ENCODE data around the gene TXLNA.

The TXLNA gene

DNA sequence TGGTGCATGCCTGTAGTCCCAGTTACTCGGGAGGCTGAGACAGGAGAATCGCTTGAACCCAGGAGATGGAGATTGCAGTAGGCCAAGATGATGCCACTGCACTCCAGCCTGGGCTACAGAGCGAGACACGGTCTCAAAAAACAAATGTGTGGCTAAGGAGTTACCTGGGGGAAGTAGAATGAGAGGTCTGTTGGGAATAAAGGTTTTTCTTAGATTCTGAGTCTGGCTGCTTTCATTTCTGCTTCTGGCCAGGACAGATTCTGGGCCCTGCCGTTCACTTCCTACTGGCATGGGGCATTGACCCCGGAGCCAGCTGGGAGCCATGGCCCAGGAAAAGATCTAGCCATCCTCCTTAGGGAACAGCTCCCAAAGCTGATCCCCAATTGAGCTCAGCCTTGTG lies 29.0 kb downstream of the TXLNA start:
- TF ChIP-seq POU2F2 (IDR thresholded peaks at IDR 0.05; ENCODE audit: low read depth, low read length) (no peak), POLR2A (IDR thresholded peaks at IDR 0.05; ENCODE audit: low read depth, low read length) (no peak), SPI1 (IDR thresholded peaks at IDR 0.05; ENCODE audit: low read depth, low read length) (no peak; the same call in 1 of the 2 replicates), TAF1 (IDR thresholded peaks at IDR 0.05; ENCODE audit: low read depth, low read length) (no peak), POLR2AphosphoS5 (IDR thresholded peaks at IDR 0.05; ENCODE audit: low read depth, low read length) (no peak), PAX5 (IDR thresholded peaks at IDR 0.05; ENCODE audit: insufficient read depth, low read length, severe bottlenecking) (no peak)
- FAIRE-seq (no peak), DNase-seq (ENCODE audit: insufficient read length, low spot score) (no peak)

DNA sequence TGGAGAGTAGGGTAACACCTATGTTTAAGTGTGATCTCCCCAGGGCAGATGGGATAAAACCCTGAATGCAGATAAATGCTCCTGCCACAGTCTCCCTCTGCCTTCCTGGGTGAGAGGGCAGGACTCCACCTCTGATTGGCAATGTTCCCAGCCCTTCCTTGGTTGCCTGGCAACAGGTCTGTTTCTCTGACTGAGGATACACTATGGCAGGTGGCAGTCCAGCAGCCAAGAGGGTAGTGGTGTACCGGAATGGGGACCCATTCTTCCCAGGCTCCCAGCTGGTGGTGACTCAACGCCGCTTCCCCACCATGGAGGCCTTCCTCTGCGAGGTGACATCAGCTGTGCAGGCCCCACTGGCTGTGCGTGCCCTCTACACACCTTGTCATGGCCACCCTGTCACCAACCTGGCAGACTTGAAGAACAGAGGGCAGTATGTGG lies 29.4 kb downstream of the TXLNA start, which contains the start of gene DCDC2B:
Gene DCDC2B, plus strand, starts transcription at position 199 of the 438 bp plus-strand sequence. Its CDS starts 5 bp downstream, at position 204.
- DNase-seq (ENCODE audit: insufficient read length, low spot score) (no peak), FAIRE-seq (peak; percentile 20)
- TF ChIP-seq PAX5 (IDR thresholded peaks at IDR 0.05; ENCODE audit: insufficient read depth, low read length, severe bottlenecking): no peak
- no peak for TF ChIP-seq SPI1 (IDR thresholded peaks at IDR 0.05; ENCODE audit: low read depth, low read length)
- TF ChIP-seq TAF1 (IDR thresholded peaks at IDR 0.05; ENCODE audit: low read depth, low read length): no peak
- no peak for TF ChIP-seq POLR2A (IDR thresholded peaks at IDR 0.05; ENCODE audit: low read depth, low read length)
- no peak for TF ChIP-seq POLR2AphosphoS5 (IDR thresholded peaks at IDR 0.05; ENCODE audit: low read depth, low read length)
- no peak for TF ChIP-seq POU2F2 (IDR thresholded peaks at IDR 0.05; ENCODE audit: low read depth, low read length)

DNA sequence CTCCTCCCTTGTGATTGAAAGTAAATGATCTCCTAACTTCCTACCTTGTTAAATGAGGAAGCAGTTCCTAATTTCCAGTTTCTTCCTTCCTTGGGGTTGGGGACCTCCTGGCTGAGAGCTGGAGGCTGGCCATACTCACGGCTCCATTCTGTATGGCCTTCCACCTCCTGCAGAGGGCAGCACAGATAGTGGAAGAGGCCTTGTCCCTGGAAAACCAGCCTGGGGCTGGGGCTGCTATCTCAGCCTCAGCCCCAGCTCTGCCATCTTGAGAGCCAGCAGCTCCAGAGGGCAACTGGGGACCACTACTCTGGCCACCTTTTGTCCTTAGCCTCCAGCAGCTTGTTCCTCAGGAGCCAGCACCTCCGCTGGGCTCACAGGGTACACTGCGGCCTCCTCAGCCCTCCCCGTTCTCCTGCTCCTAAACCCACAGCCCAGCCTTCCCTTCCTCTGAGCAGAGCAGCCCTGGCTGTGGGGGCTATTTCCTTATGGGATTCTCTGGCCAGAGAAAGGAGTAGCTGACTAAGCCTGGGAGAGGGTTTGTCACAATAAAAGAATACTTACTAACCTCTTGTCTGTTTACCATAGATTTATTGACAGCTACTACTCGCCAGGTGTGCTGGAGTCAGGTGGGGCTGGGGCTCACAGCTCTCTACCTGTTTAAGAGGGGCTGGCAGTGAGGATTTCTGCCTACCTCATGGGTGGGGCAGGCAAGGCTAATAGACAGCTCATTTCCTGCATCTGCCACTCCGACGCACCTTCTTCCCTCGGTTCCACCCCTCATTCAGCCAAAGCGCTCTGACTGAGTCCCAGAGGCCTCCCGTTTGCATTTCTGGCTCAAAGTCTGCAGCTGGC lies 36.4 kb downstream of the TXLNA start:
- peak; percentile 56 for DNase-seq (ENCODE audit: insufficient read length, low spot score)
- FAIRE-seq: peak; percentile 81
- no peak for TF ChIP-seq SPI1 (IDR thresholded peaks at IDR 0.05; ENCODE audit: low read depth, low read length)
- no peak for TF ChIP-seq TAF1 (IDR thresholded peaks at IDR 0.05; ENCODE audit: low read depth, low read length)
- no peak for TF ChIP-seq POLR2A (IDR thresholded peaks at IDR 0.05; ENCODE audit: low read depth, low read length)
- no peak for TF ChIP-seq POU2F2 (IDR thresholded peaks at IDR 0.05; ENCODE audit: low read depth, low read length)
- no peak for TF ChIP-seq PAX5 (IDR thresholded peaks at IDR 0.05; ENCODE audit: insufficient read depth, low read length, severe bottlenecking)

DNA sequence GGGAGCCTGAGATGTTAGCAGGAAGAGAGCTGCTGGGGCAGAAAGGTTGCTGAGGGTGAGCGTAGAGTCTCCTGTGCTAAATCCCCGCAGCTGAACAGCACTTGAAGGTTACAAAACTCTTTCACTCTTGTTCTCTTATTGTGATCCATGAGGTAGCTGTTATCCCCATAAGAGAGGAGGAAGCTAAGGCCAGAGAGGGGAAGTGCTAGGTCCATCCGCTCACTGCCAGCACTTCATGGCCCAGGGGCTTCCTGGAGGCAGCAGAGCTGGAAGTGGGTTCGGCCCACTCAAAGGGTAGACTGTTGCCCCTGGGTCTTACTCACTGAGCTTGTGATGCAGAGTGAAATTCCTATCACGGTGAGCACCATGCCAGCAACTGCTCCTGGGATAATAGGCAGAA lies 37.1 kb downstream of the TXLNA start:
- TF ChIP-seq SPI1 (IDR thresholded peaks at IDR 0.05; ENCODE audit: low read depth, low read length): no peak
- TF ChIP-seq TAF1 (IDR thresholded peaks at IDR 0.05; ENCODE audit: low read depth, low read length): no peak
- no peak for TF ChIP-seq POLR2AphosphoS5 (IDR thresholded peaks at IDR 0.05; ENCODE audit: low read depth, low read length)
- no peak for TF ChIP-seq PAX5 (IDR thresholded peaks at IDR 0.05; ENCODE audit: insufficient read depth, low read length, severe bottlenecking)
- no peak for TF ChIP-seq POLR2A (IDR thresholded peaks at IDR 0.05; ENCODE audit: low read depth, low read length)
- no peak for TF ChIP-seq POU2F2 (IDR thresholded peaks at IDR 0.05; ENCODE audit: low read depth, low read length)
- FAIRE-seq (no peak), DNase-seq (ENCODE audit: insufficient read length, low spot score) (no peak)

DNA sequence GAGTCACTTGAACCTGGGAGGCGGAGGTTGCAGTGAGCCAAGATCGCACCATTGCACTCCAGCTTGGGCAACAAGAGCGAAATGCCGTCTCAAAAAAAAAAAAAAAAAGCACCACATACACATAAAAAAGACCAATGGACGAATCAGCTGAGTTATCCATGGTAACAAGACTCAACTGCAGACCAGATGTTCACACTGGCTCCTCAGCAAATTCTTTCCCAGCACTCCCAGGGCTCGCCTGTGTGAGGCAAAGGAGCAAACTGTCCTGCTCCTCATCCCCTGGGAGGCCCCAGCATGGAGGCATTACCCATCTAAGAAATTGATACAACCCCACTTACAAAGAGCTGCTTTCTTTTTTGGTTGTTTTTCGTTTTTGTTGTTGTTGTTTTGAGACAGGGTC lies 39.5 kb downstream of the TXLNA start:
- TF ChIP-seq POU2F2 (IDR thresholded peaks at IDR 0.05; ENCODE audit: low read depth, low read length) (no peak), TAF1 (IDR thresholded peaks at IDR 0.05; ENCODE audit: low read depth, low read length) (no peak), PAX5 (IDR thresholded peaks at IDR 0.05; ENCODE audit: insufficient read depth, low read length, severe bottlenecking) (no peak), SPI1 (IDR thresholded peaks at IDR 0.05; ENCODE audit: low read depth, low read length) (no peak), POLR2AphosphoS5 (IDR thresholded peaks at IDR 0.05; ENCODE audit: low read depth, low read length) (no peak), POLR2A (IDR thresholded peaks at IDR 0.05; ENCODE audit: low read depth, low read length) (no peak)
- DNase-seq (ENCODE audit: insufficient read length, low spot score): no peak
- FAIRE-seq: no peak

DNA sequence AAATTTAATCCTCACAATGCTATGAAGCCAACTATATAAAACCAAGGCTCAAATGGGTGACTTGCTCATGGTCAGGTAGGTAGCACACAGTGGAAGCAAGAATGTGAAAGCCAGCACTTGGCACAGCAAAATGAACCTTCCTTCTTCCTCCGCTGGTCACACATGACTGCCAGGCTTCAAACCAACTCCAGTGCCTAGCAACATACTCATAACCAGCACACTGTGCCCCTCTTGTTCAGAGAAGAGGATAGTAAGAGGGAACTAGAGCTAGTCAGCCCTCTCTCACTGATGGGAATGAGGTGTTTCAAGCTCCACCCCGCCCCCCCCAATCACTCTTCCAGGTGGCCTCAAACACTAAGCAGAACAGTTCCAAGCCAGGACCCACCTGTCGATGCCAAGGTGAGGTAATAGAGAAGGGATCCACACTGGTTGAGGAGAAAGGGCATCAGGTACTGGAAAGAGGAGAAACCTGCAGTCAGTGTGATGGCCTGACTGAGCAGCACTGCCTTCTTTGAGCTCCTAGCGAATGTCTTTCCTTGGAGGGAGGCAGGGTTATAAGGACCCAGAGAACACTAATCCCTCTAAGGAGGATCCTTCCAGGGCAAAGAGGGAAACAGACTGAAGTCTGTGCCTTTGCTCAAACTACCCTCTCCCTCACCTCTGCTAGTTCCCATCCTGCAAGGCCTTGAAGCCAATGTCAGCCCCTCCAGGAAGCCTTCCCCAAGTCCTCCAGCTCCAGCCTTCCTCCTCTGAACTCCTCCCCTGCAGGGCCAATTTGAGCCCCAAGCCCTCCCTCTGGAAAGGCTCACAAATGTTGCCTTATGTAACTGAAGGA lies 41.5 kb downstream of the TXLNA start:
- DNase-seq (ENCODE audit: insufficient read length, low spot score): no peak
- TF ChIP-seq POLR2A (IDR thresholded peaks at IDR 0.05; ENCODE audit: low read depth, low read length) (no peak), POU2F2 (IDR thresholded peaks at IDR 0.05; ENCODE audit: low read depth, low read length) (no peak), SPI1 (IDR thresholded peaks at IDR 0.05; ENCODE audit: low read depth, low read length) (no peak)
- no peak for FAIRE-seq

DNA sequence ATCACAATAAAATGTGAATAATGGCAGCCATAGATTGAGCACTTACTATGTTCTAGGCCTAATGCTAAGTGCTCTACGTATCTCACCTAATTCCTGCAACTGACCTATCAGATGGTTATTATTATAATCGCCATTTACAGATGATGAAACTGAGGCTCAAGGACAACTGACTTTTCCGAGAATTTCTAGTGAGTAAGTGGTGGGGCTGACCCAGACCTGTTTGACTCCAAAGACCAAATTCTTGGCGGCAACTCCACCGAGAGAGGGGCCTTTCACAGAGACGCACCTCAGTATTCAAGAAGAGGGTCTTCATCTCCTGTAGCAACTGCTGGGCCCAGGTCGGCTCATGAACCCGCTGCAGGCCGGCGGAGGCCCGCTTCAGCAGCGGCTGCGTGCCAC lies 42.1 kb downstream of the TXLNA start:
- DNase-seq (ENCODE audit: insufficient read length, low spot score) (no peak), FAIRE-seq (peak; percentile 33)
- TF ChIP-seq POU2F2 (IDR thresholded peaks at IDR 0.05; ENCODE audit: low read depth, low read length) (no peak), POLR2A (IDR thresholded peaks at IDR 0.05; ENCODE audit: low read depth, low read length) (no peak), SPI1 (IDR thresholded peaks at IDR 0.05; ENCODE audit: low read depth, low read length) (no peak), POLR2AphosphoS5 (IDR thresholded peaks at IDR 0.05; ENCODE audit: low read depth, low read length) (no peak), PAX5 (IDR thresholded peaks at IDR 0.05; ENCODE audit: insufficient read depth, low read length, severe bottlenecking) (no peak)

DNA sequence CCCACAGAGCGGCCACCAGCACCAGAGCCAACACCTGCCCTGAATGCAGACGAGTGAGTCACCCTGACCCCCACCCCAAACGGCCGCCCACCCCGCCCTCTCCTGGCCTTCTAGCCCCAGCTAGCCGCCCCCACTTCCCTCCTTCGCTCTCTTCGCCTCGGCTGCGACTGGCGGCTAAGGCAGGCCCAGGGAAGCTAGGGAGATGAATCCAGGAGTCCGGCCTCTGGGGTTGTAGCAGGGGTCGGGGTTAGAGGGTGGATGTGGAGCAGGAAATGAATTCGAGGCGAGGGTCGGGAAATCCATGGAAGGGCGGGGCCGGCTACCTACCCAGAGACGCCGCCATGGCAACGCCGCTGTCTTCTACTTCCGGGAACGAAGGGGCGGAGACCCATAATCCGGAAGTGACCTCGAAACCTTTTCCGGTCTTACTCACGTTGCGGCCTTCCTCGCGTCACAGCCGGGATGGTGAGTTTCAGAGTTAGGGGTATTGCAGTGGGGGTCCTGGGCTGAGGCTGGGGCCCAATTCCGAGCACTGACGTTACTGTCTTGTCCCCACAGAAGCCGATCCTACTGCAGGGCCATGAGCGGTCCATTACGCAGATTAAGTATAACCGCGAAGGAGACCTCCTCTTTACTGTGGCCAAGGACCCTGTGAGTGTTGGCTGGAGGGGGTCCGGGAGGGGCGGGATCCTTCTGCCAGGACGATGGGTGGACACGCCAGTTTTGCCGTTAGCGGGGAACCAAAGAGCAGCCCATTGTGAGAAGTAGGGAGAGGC lies 42.7 kb downstream of the TXLNA start, which contains the start of the genes EIF3I and TMEM234:
Gene EIF3I, plus strand, starts transcription at position 428 of the 776 bp plus-strand sequence. Its CDS starts 35 bp downstream, at position 463.
Gene TMEM234, minus strand, starts transcription at position 374 of the 776 bp plus-strand sequence. Its CDS starts 31 bp downstream, at position 343.
- DNase-seq (ENCODE audit: insufficient read length, low spot score) (peak; percentile 92), FAIRE-seq (peak; percentile 95)
- TF ChIP-seq TAF1 (IDR thresholded peaks at IDR 0.05; ENCODE audit: low read depth, low read length): peak; percentile 86
- TF ChIP-seq SPI1 (IDR thresholded peaks at IDR 0.05; ENCODE audit: low read depth, low read length): peak; percentile 25; the same call in 1 of the 2 replicates
- peak; percentile 90 for TF ChIP-seq POLR2AphosphoS5 (IDR thresholded peaks at IDR 0.05; ENCODE audit: low read depth, low read length)
- TF ChIP-seq POLR2A (IDR thresholded peaks at IDR 0.05; ENCODE audit: low read depth, low read length): peak; percentile 87
- TF ChIP-seq PAX5 (IDR thresholded peaks at IDR 0.05; ENCODE audit: insufficient read depth, low read length, severe bottlenecking): no peak
- no peak for TF ChIP-seq POU2F2 (IDR thresholded peaks at IDR 0.05; ENCODE audit: low read depth, low read length)

Data from GM12891 (cell line).